A549 (cell line): ENCODE data around the gene STIM1. TPM values are rescaled to one million over a fixed set of nuclear protein-coding genes. Genes with fewer than 3 reads are reported as not detected.

Source experiments
- ATAC-seq, 2 experiments: fragments of 200-7000 bp in 1 of 2; fragments of >200 bp in 1 of 2; cut with Nextera tagmentation in 1 of 2; cut with Tn5 transposase in 1 of 2; 3 replicates each; pipeline versions ENCODE4 v1.8.0 to v1.9.1; 2018 to 2020; ENCODE audit warnings: mild to moderate bottlenecking in 1 of 2, moderate library complexity in 1 of 2
- CTCF ChIA-PET: fragments of 300-600 bp; sonication (Branson Sonifier 250); formaldehyde crosslinking; extraction: SDS; loops from one replicate; lab custom pipeline; 2021; ENCODE audit warnings: antibody characterized with exemption, inconsistent platforms; lab: Yijun Ruan, JAX
- POLR2A ChIA-PET: fragments of 350-600 bp; formaldehyde crosslinking; extraction: SDS; loops from one replicate; lab custom pipeline; 2021; ENCODE audit warnings: antibody characterized with exemption, inconsistent platforms; lab: Yijun Ruan, JAX
- DNase-seq, 2 experiments: peaks; one replicate each; pipeline versions ENCODE4 v3.0.0 to v3.0.0-alpha.2; 2011 to 2016; ENCODE audit warnings: low read depth in 1 of 2, low spot score in 1 of 2
- FAIRE-seq: peaks from 2 replicates; lab custom pipeline; 2011; peaks lifted over from hg19 to GRCh38; lab: Jason Lieb, UNC
- H3K27ac ChIP-seq, 2 experiments: fragments of >200 bp; sonication (Bioruptor Twin); formaldehyde crosslinking; 3 replicates each; pipeline ENCODE4 v1.5.1; 2016 to 2017
- H3K4me1 ChIP-seq: fragments of >200 bp; sonication (Bioruptor Twin); formaldehyde crosslinking; 3 replicates; pipeline ENCODE4 v1.6.1; 2016
- H3K4me2 ChIP-seq: fragments of >200 bp; sonication (Bioruptor Twin); formaldehyde crosslinking; 3 replicates; pipeline ENCODE4 v1.6.1; 2016
- H3K4me3 ChIP-seq: fragments of >200 bp; sonication (Bioruptor Twin); formaldehyde crosslinking; 3 replicates; pipeline ENCODE4 v1.5.1; 2016
- H3K9me3 ChIP-seq: fragments of >200 bp; sonication (Bioruptor Twin); formaldehyde crosslinking; 3 replicates; pipeline ENCODE4 v1.6.1; 2016
- ATOH8 ChIP-seq: fragments of 250-450 bp; sonication (Bioruptor Pico); IDR thresholded peaks from 2 replicates; pipeline ENCODE4 v1.5.0; 2020; ENCODE audit warnings: low read depth, mild to moderate bottlenecking, moderate library complexity
- BHLHE40 ChIP-seq: IDR thresholded peaks from 2 replicates; pipeline ENCODE4 v1.6.1; 2012; ENCODE audit warnings: low read depth, low read length, inconsistent platforms
- CBX2 ChIP-seq: fragments of 200-600 bp; sonication (generic); IDR thresholded peaks from 2 replicates; pipeline ENCODE4 v1.6.1; 2016; ENCODE audit warnings: low read depth, mild to moderate bottlenecking, borderline replicate concordance
- EHMT2 ChIP-seq: fragments of 200-600 bp; sonication (generic); IDR thresholded peaks from 2 replicates; pipeline ENCODE4 v1.6.1; 2016; ENCODE audit warnings: antibody characterized with exemption, low read depth, mild to moderate bottlenecking, moderate library complexity
- ELK1 ChIP-seq: fragments of 150-350 bp; IDR thresholded peaks from 2 replicates; pipeline ENCODE4 v1.6.1; 2014; ENCODE audit warnings: low read depth, mild to moderate bottlenecking, low read length
- FOXS1 ChIP-seq: fragments of 250-450 bp; sonication (Bioruptor Pico); IDR thresholded peaks from 2 replicates; pipeline ENCODE4 v1.5.0; 2020; ENCODE audit warnings: mild to moderate bottlenecking, moderate library complexity
- HMGXB4 ChIP-seq: fragments of 250-450 bp; sonication (Bioruptor Pico); IDR thresholded peaks from 2 replicates; pipeline ENCODE4 v1.5.0; 2021; ENCODE audit warnings: mild to moderate bottlenecking, moderate library complexity, borderline replicate concordance
- JUNB ChIP-seq: fragments of >200 bp; sonication (Bioruptor Twin); formaldehyde crosslinking; IDR thresholded peaks from 2 replicates; pipeline ENCODE4 v1.6.1; 2016
- MAFK ChIP-seq: fragments of 450-650 bp; IDR thresholded peaks from 2 replicates; pipeline ENCODE4 v1.6.1; 2014; ENCODE audit not compliant: partially characterized antibody
- RAD21 ChIP-seq, 2 experiments: fragments of >200 bp in 1 of 2; sonication (Bioruptor Twin) in 1 of 2; formaldehyde crosslinking in 1 of 2; IDR thresholded peaks in 1 of 2; conservative IDR thresholded peaks in 1 of 2; 2 replicates in 1 of 2; 3 replicates in 1 of 2; pipeline ENCODE4 v1.6.1; 2012 to 2018; ENCODE audit warnings: inconsistent platforms in 1 of 2
- RFX5 ChIP-seq: fragments of 450-650 bp; IDR thresholded peaks from 2 replicates; pipeline ENCODE4 v1.7.1; 2014; ENCODE audit warnings: antibody characterized with exemption, mild to moderate bottlenecking, moderate library complexity
- WGBS: methylation state at CpG from one replicate; pipeline ENCODE4 v1.1.6; 2017; ENCODE audit errors: missing lambda C conversion rate; 5-methylcytosine and 5-hydroxymethylcytosine counted together
- polyA plus RNA-seq, 4 experiments: library from polyadenylated mRNA; depleted of rRNA in 3 of 4; stranded (reverse); fragments of >200 nt; fragmentation: RNase III in 1 of 4; extraction: RNeasy Plus Mini Kit Qiagen cat#74134 plus additional on column Dnase treatment in 1 of 4; gene quantifications; 2 replicates in 3 of 4; 3 replicates in 1 of 4; pipeline ENCODE4 v1.2.3, GENCODE V29; 2011 to 2017

The STIM1 gene
- polyA plus RNA-seq, 2 of the 4 experiments (the other 2 are of a cell fraction), result 35.2 to 38.7 TPM

- peak; percentile 39 to 47 for TF ChIP-seq RAD21 (conservative IDR thresholded peaks at IDR 0.05 in 1 of 2, IDR thresholded peaks at IDR 0.05 in 1 of 2)
Observed at GRCh38 chr11:3841426-3842350, 13.8 kb upstream of the STIM1 start (continued).

- Histone ChIP-seq H3K4me1 (peaks cover 21% of the 10 kb centered on the region), H3K4me3 (no peak overlapping the region), H3K4me2 (no peak overlapping the region), H3K9me3 (no peaks in the 10 kb centered on the region), H3K27ac (no peak overlapping the region)
- ATAC-seq (no peak), FAIRE-seq (no peak), DNase-seq (no peak)
- ChIA-PET CTCF (interaction anchor here (2.2 to 27.8 kb wide), 3 partner anchors 11 to 226 kb away, joined by 13 to 919 read pairs (median 115); partner anchors contain the start of genes PGAP2 and STIM1), POLR2A (no interaction called here)
- TF ChIP-seq JUNB, result no peak
- TF ChIP-seq ATOH8 (CRISPR knock-in tag), result no peak
- 75% methylated on average over 3 of the region's 3 CpGs for WGBS
Observed at GRCh38 chr11:3843326-3843725, 12.1 kb upstream of the STIM1 start.

- no peaks in the 10 kb centered on the region for H3K9me3 ChIP-seq
- TF ChIP-seq MAFK (no peak), HMGXB4 (CRISPR knock-in tag) (no peak), JUNB (no peak), EHMT2 (no peak), ELK1 (no peak), RFX5 (no peak), FOXS1 (no peak), BHLHE40 (no peak)
- no peak for FAIRE-seq
- no peak for ATAC-seq
- WGBS, result 76% methylated on average over 1 of the region's 1 CpG
- H3K4me3 ChIP-seq, result no peak overlapping the region
- POLR2A ChIA-PET, result no interaction called here
- H3K4me1 ChIP-seq, result peaks cover 7% of the 10 kb centered on the region
- CTCF ChIA-PET, result interaction anchor here (0.6 to 27.8 kb wide), 4 partner anchors 9 to 283 kb away, joined by 3 to 919 read pairs (median 59); partner anchors contain the start of gene STIM1
- H3K4me2 ChIP-seq, result no peak overlapping the region
- no peak for DNase-seq
- no peak overlapping the region for H3K27ac ChIP-seq
Observed at GRCh38 chr11:3845246-3845645, 10.2 kb upstream of the STIM1 start.

- no peaks in the 10 kb centered on the region for H3K9me3 ChIP-seq
- CTCF ChIA-PET, result interaction anchor here (0.6 to 27.8 kb wide), 4 partner anchors 8 to 283 kb away, joined by 3 to 919 read pairs (median 59); partner anchors contain the start of gene STIM1
- no peak overlapping the region for H3K4me3 ChIP-seq
- H3K4me1 ChIP-seq, result peaks cover 7% of the 10 kb centered on the region
- FAIRE-seq (no peak), ATAC-seq (no peak), DNase-seq (no peak)
- 54% methylated on average over 3 of the region's 3 CpGs for WGBS
- TF ChIP-seq CBX2, result no peak
- H3K4me2 ChIP-seq, result no peak overlapping the region
- POLR2A ChIA-PET, result no interaction called here
- H3K27ac ChIP-seq, result no peak overlapping the region
Observed at GRCh38 chr11:3845670-3846069, 9.8 kb upstream of the STIM1 start.
